ENCODE data around the gene HOXB5. TPM values are rescaled to one million over a fixed set of nuclear protein-coding genes. Genes with fewer than 3 reads are reported as not detected.

Gene HOXB5
- total RNA-seq, 1 experiment from 2014 or later: 5.9 TPM

- peaks cover 39% of the 10 kb centered on the region for H3K4me1 ChIP-seq (ENCODE audit: insufficient read depth, low read length, poor library complexity, severe bottlenecking)
- no peak for TF ChIP-seq CTCF (conservative IDR thresholded peaks at IDR 0.05; ENCODE audit: low read depth, low read length)
- TF ChIP-seq EZH2 (IDR thresholded peaks at IDR 0.05; ENCODE audit: borderline replicate concordance, low read depth, low read length, poor library complexity, severe bottlenecking): no peak
- H3K4me3 ChIP-seq (ENCODE audit: low read depth, low read length, poor library complexity, severe bottlenecking): peak overlapping the region; percentile 50
- no peaks in the 10 kb centered on the region for H3K9me3 ChIP-seq (ENCODE audit: low read depth, low read length, poor library complexity, severe bottlenecking)
- intact Hi-C loops (cut with micrococcal nuclease; ENCODE audit: unreplicated experiment): no loop called here
- DNase-seq (ENCODE audit: low spot score): no peak
- no peak overlapping the region for H3K27ac ChIP-seq (ENCODE audit: low read depth, low read length, poor library complexity, severe bottlenecking)
- H3K36me3 ChIP-seq (ENCODE audit: insufficient read depth, low read length, poor library complexity, severe bottlenecking): peaks cover 9% of the 10 kb centered on the region
- ChIA-PET CTCF (interaction anchor here (0.5 kb wide), 1 partner anchor 468 kb away, joined by 4 read pairs; no protein-coding TSS in a partner anchor), POLR2A (ENCODE audit: low non-redundant PET) (interaction anchor here (0.5 kb wide), 1 partner anchor 14 kb away, joined by 5 read pairs; no protein-coding TSS in a partner anchor)
- H3K27me3 ChIP-seq (replicated peaks; ENCODE audit: insufficient read depth, low read depth, low read length, poor library complexity): no peaks in the 10 kb centered on the region
- no TSS peak for BruUV-seq (replicated peaks)
These were observed 5.2 kb upstream of the HOXB5 start for GRCh38 chr17:48598736-48599135.

GRCh38 chr17:48597778-48598631 lies 4.4 kb upstream of the HOXB5 start:
- TF ChIP-seq CTCF (conservative IDR thresholded peaks at IDR 0.05; ENCODE audit: low read depth, low read length): no peak
- no peak for TF ChIP-seq EZH2 (IDR thresholded peaks at IDR 0.05; ENCODE audit: borderline replicate concordance, low read depth, low read length, poor library complexity, severe bottlenecking)
- no peaks in the 10 kb centered on the region for H3K27me3 ChIP-seq (replicated peaks; ENCODE audit: insufficient read depth, low read depth, low read length, poor library complexity)
- DNase-seq (ENCODE audit: low spot score): peak; percentile 33
- intact Hi-C loops (cut with micrococcal nuclease; ENCODE audit: unreplicated experiment): no loop called here
- ChIA-PET POLR2A (ENCODE audit: low non-redundant PET) (no interaction called here), CTCF (interaction anchor here (0.5 kb wide), 1 partner anchor 467 kb away, joined by 4 read pairs; no protein-coding TSS in a partner anchor)
- peaks cover 9% of the 10 kb centered on the region for H3K36me3 ChIP-seq (ENCODE audit: insufficient read depth, low read length, poor library complexity, severe bottlenecking)
- H3K27ac ChIP-seq (ENCODE audit: low read depth, low read length, poor library complexity, severe bottlenecking): peak overlapping the region; percentile 41
- no peaks in the 10 kb centered on the region for H3K9me3 ChIP-seq (ENCODE audit: low read depth, low read length, poor library complexity, severe bottlenecking)
- BruUV-seq (replicated peaks): no TSS peak
- H3K4me1 ChIP-seq (ENCODE audit: insufficient read depth, low read length, poor library complexity, severe bottlenecking): peaks cover 44% of the 10 kb centered on the region
- H3K4me3 ChIP-seq (ENCODE audit: low read depth, low read length, poor library complexity, severe bottlenecking): peak overlapping the region; percentile 50

GRCh38 chr17:48597528-48597777 lies 3.9 kb upstream of the HOXB5 start:
- H3K4me1 ChIP-seq (ENCODE audit: insufficient read depth, low read length, poor library complexity, severe bottlenecking): peaks cover 45% of the 10 kb centered on the region
- no peaks in the 10 kb centered on the region for H3K9me3 ChIP-seq (ENCODE audit: low read depth, low read length, poor library complexity, severe bottlenecking)
- peaks cover 9% of the 10 kb centered on the region for H3K36me3 ChIP-seq (ENCODE audit: insufficient read depth, low read length, poor library complexity, severe bottlenecking)
- CTCF ChIA-PET: no interaction called here
- peak overlapping the region; percentile 41 for H3K27ac ChIP-seq (ENCODE audit: low read depth, low read length, poor library complexity, severe bottlenecking)
- intact Hi-C loops (cut with micrococcal nuclease; ENCODE audit: unreplicated experiment): no loop called here
- no TSS peak for BruUV-seq (replicated peaks)
- DNase-seq (ENCODE audit: low spot score): no peak
- peak overlapping the region; percentile 50 for H3K4me3 ChIP-seq (ENCODE audit: low read depth, low read length, poor library complexity, severe bottlenecking)
- no peaks in the 10 kb centered on the region for H3K27me3 ChIP-seq (replicated peaks; ENCODE audit: insufficient read depth, low read depth, low read length, poor library complexity)
- POLR2A ChIA-PET (ENCODE audit: low non-redundant PET): no interaction called here
- TF ChIP-seq CTCF (conservative IDR thresholded peaks at IDR 0.05; ENCODE audit: low read depth, low read length): no peak
- no peak for TF ChIP-seq EZH2 (IDR thresholded peaks at IDR 0.05; ENCODE audit: borderline replicate concordance, low read depth, low read length, poor library complexity, severe bottlenecking)
